ENCODE measurements around the gene CLECL1.
"Not testable (repeated sequence)": the region's sequence is repeated elsewhere in the genome, so short reads cannot be mapped to it uniquely, and the experiment has no call there.

Gene CLECL1

DNA sequence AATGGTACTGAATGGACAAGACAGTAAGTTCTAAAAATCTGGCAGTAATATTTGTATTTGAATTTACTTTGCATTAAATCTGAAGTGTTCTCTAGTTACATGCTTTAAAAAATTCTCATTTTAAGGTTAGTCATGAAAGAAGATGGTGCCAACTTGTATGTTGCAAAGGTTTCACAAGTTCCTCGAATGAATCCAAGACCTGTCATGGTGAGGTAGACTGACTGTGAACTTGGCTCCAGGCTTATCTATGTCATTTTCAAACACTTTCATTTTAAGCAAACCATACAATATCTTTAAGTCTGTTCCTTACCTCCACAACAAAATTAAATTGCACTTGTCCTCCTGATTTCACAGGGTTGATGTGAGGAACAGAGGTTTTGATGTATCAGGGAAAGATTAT is 40.0 kb downstream of the CLECL1 start:
- no peak for DNase-seq

DNA sequence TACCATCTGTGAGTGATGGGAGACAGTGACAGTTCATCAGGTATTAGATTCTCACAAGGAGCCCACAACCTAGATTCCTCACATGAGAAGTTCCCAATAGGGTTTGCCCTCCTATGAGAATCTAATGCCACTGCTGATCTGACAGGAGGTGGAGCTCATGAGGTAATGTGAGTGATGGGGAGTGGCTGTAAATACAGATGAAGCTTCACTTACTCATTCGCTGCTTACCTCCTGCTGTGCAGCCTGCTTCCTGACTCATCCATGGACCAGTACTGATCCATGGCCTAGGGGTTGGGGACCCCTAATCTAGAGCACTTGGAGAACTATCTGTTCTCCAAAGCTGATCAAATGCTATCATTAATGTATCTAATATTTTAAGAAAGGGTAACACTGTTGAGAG is 45.7 kb downstream of the CLECL1 start:
- no peak for DNase-seq

DNA sequence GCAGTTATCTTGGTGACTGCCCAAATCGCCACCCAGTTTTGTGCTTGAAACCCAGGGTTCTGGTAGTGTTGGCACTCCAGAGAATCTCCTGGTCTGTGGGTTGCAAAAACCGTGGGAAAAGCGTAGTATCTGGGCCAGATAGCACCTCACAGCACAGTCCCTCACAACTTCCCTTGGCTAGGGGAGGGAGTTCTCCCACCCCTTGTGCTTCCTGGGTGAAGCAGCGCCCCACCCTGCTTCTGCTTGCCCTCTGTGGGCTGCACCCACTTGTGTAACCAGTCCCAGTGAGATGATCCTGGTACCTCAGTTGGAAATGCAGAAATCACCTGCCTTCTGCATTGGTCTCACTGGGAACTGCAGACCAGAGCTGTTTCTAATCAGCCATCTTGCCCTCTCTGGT is 47.0 kb downstream of the CLECL1 start:
- no peak for DNase-seq

DNA sequence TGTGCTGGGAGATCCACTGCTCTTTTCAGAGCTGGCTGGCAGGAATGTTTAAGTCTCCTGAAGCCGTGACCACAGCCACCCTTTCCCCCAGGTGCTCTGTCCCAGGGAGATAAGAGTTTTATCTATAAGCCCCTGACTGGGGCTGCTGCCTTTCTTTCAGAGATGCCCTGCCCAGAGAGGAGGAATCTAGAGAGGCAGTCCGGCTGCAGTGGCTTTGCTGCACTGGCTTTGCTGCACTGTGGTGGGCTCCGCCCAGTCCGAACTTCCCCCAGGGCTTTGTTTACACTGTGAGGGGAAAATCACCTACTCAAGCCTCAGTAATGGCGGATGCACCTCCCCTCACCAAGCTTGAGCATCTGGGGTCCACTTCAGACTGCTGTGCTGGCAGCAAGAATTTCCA is 47.5 kb downstream of the CLECL1 start:
- DNase-seq, result not testable (repeated sequence)

DNA sequence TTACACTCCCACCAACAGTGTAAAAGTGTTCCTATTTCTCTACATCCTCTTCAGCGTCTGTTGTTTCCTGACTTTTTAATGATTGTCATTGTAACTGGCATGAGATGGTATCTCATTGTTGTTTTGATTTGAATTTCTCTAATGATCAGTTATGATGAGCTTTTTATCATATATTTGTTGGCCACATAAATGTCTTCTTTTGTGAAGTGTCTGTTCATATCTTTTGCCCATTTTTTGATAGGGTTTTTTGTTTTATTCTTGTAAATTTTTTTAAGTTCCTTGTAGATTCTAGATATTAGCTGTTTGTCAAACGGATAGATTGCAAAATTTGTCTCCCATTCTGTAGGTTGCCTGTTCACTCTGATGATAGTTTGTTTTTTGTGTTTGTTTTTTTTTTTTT is 49.9 kb downstream of the CLECL1 start:
- DNase-seq, result not testable (repeated sequence)

DNA sequence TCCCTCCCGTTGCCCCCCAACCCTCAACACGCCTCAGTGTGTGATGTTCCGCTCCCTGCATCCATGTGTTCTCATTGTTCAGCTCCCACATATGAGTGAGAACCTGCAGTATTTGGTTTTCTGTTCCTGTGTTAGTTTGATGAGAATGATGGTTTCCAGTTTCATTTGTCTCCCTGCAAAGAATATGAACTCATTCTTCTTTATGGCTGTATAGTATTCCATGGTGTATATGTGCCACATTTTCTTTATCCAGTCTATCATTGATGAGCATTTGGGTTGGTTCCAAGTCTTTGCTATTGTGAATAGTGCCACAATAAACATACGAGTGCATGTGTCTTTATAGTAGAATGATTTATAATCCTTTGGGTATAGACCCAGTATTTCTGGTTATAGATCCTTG is 50.4 kb downstream of the CLECL1 start:
- DNase-seq, result not testable (repeated sequence)

DNA sequence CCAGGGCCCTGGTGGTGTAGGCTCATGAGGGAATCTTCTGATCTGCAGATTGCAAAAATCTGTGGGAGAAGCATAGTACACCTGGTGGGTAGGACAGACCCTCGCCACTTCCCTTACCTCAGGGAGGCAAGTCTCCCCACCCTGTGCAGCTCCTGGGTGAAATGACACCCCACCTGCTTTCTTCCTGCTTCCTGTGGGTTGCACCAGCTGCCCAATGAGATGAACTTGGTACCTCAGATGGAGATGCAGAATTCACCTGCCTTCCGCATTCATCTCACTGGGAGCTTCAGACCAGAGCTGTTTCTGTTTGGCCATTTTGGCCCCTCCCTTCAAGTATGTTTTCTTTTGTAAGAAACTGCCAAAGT is 58.7 kb downstream of the CLECL1 start:
- DNase-seq, result no peak

DNA sequence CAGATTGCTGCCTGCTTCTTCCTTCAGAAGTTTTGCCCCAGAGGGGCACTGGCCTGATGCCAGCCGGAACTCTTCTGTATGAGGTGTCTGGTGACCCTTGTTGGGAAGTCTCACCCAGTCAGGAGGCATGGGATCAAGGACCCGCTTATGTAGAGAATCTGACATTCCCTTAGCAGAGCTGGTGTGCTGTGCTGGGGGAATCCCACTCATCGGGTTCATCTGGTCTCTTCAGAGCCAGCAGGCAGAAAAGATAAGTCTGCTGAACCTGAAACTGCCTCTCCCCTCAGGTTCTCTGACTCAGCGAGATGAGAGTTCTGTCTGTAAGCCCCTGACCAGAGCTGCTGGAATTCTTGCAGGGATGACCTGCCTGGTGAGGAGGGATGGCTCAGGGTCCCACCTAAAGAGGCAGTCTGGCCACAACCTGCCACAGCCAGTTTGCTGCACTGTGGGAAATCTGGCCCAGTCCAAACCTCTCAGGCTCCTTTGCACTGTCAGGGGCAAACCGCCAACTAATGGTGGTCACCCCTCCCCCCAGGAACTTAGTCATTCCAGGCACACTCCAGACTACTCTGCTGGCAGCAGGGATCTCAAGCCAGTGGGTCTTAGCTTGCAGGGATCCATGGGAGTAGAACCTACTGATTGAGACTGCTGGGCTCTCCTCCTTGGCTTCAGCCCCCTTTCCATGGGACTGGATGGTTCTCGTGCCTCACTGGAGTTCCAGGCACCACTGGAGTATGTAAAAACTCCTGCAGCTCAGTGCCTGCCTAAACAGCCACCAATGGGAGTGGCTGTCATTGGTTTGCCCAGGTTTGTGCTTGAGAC is 59.3 kb downstream of the CLECL1 start:
- peak; percentile 58 for DNase-seq

Measured in activated CD4-positive, CD25-positive, alpha-beta regulatory T cell treated with anti-CD3 and anti-CD28 coated beads, Interleukin-2, amount 50 U/mL, for 72 hours (primary cell).